ENCODE results near the gene LMLN.
A peak's percentile ranks its signal among the peaks of the same experiment; 100 is the strongest.

Gene LMLN

DNA sequence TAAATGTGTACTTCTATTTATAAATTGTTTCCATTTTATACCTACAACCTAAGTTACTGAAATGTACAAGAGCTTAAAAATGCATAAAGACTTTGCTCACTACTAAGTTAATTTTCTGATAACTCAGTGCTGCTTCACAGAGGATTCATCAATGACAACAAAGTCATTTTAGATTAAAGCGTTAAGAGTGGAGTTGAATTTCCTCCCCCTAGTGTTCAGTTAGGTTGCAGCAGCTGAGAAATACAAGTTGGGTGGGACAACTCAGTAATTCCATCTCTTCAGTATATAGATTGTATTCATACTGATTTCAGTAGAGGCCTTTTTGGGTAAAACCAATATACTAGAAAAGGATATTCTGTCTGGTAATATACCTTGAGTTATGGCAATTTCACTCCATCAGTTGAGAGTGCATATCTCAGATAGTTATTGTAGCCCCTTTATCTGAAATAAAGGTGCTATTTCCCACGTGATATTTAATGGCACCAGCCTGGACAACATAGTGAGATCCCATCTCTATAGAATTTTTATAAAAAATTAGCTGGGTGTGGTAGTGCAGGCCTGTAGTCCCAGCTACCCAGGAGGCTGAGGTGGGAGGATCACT, 17.0 kb upstream of the LMLN start:
- TF ChIP-seq, protein P1, sequence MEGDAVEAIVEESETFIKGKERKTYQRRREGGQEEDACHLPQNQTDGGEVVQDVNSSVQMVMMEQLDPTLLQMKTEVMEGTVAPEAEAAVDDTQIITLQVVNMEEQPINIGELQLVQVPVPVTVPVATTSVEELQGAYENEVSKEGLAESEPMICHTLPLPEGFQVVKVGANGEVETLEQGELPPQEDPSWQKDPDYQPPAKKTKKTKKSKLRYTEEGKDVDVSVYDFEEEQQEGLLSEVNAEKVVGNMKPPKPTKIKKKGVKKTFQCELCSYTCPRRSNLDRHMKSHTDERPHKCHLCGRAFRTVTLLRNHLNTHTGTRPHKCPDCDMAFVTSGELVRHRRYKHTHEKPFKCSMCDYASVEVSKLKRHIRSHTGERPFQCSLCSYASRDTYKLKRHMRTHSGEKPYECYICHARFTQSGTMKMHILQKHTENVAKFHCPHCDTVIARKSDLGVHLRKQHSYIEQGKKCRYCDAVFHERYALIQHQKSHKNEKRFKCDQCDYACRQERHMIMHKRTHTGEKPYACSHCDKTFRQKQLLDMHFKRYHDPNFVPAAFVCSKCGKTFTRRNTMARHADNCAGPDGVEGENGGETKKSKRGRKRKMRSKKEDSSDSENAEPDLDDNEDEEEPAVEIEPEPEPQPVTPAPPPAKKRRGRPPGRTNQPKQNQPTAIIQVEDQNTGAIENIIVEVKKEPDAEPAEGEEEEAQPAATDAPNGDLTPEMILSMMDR (IDR thresholded peaks at IDR 0.05), result peak; percentile 83

DNA sequence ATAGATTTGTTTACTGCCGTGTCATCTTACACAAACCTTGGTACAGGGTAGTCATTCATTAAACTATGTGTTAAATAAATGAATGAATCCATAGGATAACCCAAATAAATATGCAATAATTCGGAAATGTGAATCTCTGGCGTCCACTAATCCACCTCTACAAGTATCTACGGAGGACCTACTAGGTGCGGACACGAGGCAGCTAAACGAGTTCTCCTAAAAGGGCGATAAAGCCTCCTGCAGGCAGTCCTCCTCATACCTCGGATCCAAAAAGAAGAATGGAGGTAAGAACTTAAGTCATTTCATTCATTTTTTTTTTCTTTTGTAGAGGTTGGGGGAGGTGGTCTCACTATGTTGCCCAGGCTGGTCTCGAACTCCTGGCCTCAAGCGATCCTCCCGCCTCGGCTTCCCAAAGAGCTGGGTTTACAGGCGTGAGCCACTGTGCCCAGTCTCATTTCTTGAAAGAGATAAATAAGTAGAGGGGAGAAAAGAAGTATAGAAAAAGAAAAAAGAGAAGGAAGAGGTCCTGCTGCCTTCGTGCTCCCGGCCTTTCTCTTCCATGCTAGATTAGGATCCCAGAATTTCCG, 10.7 kb upstream of the LMLN start:
- TF ChIP-seq, protein P1 (IDR thresholded peaks at IDR 0.05), result no peak

DNA sequence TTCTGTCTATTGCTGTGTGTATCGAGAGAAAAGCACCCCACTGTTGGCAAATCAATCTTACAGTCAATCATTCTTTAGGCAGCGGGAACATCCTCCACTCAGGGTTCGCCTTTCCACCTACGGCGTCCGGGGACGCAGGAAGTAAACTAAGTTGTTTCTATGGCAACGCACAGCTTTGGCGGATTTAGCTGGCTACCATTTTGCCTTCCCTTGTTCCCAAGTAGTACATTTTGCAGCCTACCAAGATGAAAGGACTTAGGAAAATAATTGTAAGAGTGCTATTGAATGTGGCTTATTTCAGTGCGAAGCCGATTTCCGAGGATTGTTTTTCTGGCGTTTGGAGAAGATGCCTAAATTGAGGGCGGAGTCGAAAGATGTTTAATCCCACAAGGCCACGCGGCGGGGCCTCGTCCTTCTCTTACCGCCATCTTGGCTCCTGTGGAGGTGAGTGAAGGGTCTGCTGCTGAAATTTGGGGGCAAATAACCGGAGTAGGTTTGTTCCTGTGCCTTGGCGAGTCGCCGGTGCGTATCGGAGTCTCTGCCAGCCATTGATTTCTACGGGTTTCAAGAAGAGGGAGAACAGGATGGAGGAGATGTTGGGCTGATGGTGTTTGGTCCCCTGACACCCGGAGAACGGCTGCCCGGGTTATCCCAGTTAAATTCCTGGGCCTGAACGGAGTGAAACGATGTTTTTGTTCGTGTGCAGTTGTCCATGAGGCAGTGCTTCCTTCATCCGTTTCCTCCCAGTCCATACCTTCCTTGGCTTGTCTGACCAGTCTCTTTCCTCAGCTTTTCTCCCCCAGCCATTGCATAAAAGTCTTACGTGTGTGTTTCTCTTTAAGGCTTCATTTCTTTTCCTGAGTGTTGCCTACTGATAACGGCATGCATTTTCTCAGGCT, 10.0 kb upstream of the LMLN start, which contains the start of gene RPL35A:
RPL35A (plus strand) TSS at position 413 of the 899 bp plus-strand sequence. CDS start 778 bp downstream, outside the sequence.
- TF ChIP-seq, protein P1 (IDR thresholded peaks at IDR 0.05), result no peak

DNA sequence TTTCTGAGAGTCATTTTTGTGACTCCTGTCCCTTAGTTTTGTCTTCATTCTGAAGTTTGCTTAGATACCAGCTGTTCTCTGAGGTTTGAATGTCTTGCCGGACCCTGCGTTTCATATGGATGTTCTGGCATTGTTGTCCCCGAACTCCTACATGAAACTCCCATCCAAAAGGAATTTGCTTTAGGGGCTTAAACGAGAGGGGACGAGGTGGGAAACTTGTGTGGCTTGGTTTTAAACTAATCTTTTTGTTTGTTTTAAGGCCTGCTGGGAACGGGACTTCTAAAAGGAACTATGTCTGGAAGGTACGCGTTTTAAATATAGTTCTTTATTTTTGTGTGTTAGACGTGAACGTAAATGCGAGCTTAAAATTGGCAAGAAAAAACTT, 9.3 kb upstream of the LMLN start:
- TF ChIP-seq, protein P1 (IDR thresholded peaks at IDR 0.05), result no peak

DNA sequence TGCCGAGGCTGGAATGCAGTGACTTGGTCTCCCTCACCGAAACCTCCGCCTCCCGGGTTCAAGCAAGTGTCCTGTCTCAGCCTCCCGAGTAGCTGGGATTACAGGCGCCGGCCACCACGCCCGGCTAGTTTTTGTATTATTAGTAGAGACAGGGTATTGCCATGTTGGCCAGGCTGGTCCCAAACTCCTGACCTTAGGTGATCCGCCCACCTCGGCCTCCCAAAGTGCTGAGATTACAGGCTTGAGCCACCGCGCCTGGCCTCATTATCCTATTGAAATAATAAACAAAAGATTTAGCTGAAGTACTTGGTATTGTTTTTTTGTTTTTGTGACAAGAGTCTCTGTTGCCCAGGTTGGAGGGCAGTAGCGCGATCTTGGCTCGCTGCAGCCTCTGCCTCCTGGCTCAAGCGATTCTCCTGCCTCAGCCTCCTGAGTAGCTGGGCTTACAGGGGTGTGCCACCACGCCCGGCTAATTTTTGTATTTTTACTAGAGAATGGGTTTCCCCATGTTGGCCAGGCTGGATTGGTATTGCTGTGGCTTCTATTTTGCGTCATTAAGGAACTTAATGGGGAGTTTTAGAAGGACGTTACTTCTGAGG, 8.5 kb upstream of the LMLN start:
- TF ChIP-seq, protein P1 (IDR thresholded peaks at IDR 0.05), result no peak

DNA sequence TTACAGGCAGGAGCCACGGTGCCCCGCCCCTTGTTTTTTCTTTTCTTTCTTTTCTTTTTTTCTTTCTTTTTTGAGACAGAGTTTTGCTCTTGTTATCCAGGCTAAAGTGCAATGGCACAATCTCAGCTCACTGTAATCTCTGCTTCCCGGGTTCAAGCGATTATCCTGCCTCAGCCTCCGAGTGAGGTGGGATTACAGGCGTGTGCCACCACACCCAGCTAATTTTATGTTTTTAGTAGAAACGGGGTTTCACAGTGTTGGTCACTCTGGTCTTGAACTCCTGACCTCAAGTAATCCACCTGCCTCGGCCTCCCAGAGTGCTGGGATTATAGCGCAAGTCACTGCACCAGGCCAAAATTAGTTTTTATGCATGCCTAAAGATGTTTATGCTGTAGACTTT, 7.6 kb upstream of the LMLN start:
- TF ChIP-seq, protein P1 (IDR thresholded peaks at IDR 0.05), result no peak

DNA sequence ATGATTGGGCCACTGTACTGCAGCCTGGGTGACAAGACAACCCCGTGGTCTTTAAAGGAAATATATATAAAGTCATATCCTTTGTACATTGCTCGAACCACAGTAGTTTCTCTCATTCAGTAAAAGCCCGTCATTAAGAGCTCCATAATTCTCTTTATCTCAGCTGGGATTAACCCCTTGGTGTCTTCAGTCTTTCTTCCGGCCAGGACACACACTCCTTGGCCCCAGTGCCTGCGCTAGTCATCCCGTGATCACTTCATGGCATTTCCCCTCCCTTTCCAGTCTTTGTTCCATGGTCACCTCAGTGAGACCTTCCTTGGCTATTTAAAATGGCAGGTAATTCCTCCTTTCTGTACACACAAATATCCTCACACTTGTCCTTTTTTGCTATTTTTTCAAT, 6.7 kb upstream of the LMLN start:
- TF ChIP-seq, protein P1 (IDR thresholded peaks at IDR 0.05), result no peak

All from LNCAP (cell line).